Ovary (tissue), 9 donors: Measurements from ENCODE around the gene FAM187B. TPM values are rescaled to one million over a fixed set of nuclear protein-coding genes. Genes with fewer than 3 reads are reported as not detected.

ENCODE experiments used
- DNase-seq, 5 donors: peaks; one replicate each; pipeline ENCODE4 v3.0.0-alpha.2; 2019 to 2020
- H3K27ac ChIP-seq, 2 donors: fragments of 200-600 bp; one replicate each; pipeline versions ENCODE4 v1.5.1 to v1.8.0; 2019 to 2022
- H3K27me3 ChIP-seq: fragments of 200-600 bp; one replicate; pipeline ENCODE4 v1.8.0; 2022
- H3K36me3 ChIP-seq: fragments of 200-600 bp; sonication (generic); one replicate; pipeline ENCODE4 v1.5.1; 2019
- H3K4me1 ChIP-seq: one replicate; pipeline ENCODE4 v1.8.1; 2013; ENCODE audit warnings: mild to moderate bottlenecking, moderate library complexity; ENCODE audit not compliant: insufficient read depth
- H3K4me3 ChIP-seq: fragments of 200-600 bp; sonication (generic); one replicate; pipeline ENCODE4 v1.5.1; 2017
- H3K9me3 ChIP-seq, 2 donors: fragments of 200-600 bp in 1 of 2; sonication (generic) in 1 of 2; one replicate each; pipeline versions ENCODE4 v1.5.1 to v1.8.1; 2013 to 2019; ENCODE audit warnings: mild to moderate bottlenecking in 1 of 2, moderate library complexity in 1 of 2
- CTCF ChIP-seq, 3 donors: fragments of 450-650 bp in 2 of 3; fragments of 200-600 bp in 1 of 3; IDR thresholded peaks; one replicate each; pipeline versions ENCODE4 v1.5.1 to v1.8.0; 2016 to 2022; ENCODE audit warnings: antibody characterized with exemption in 3 of 3, mild to moderate bottlenecking in 1 of 3
- EP300 ChIP-seq: sonication (generic); formaldehyde crosslinking; IDR thresholded peaks from one replicate; pipeline ENCODE4 v1.6.1; 2017; ENCODE audit warnings: antibody characterized with exemption
- POLR2A ChIP-seq: fragments of 450-650 bp; IDR thresholded peaks from one replicate; pipeline ENCODE4 v1.6.1; 2017; ENCODE audit warnings: antibody characterized with exemption, mild to moderate bottlenecking, moderate library complexity
- WGBS, 3 donors: extraction: QIAGEN DNeasy Blood & Tissue Kit in 1 of 3; methylation state at CpG; one replicate each; pipeline versions ENCODE4 v1.1.5 to v1.1.7; 2013 to 2017; 5-methylcytosine and 5-hydroxymethylcytosine counted together
- intact Hi-C, 4 donors: fragments of 100-400 bp; cut with DNase I; formaldehyde crosslinking; loops; one replicate each; pipeline versions ENCODE4 v1.11.0 to v1.15.1; 2022 to 2023
- polyA plus RNA-seq, 2 donors: library from polyadenylated mRNA; stranded (reverse); fragments of 200-250 nt in 1 of 2; fragments of 350-450 nt in 1 of 2; fragmentation: Illumina TruSeq in 1 of 2; extraction: RNeasy Lipid Tissue Mini Kit (QIAGEN cat#74804) in 1 of 2; gene quantifications; one replicate each; pipeline ENCODE4 v1.2.3, GENCODE V29; 2013 to 2014
- total RNA-seq, 7 donors: library from RNA; depleted of rRNA in 2 of 7; stranded (reverse); fragments of >200 nt in 2 of 7; fragmentation: NEBNext Ultra II Directional in 3 of 7; extraction: Animal tissue kit (Norgen Biotek cat#: 25700) in 3 of 7; gene quantifications; one replicate each; pipeline versions ENCODE4 v1.1.0 to v1.2.4, GENCODE V29; 2016 to 2023
- donor health status: DM: no; HTN: no; CAD: no; lungs with moderate emphysema.
- donor health status: DM: no; HTN: no; CAD: no.
- donor health status: Bipolar disorder and iron deficiency.
- donor health status: DM: yes; HTN: yes; CAD: no.
- donor health status: DM: no; HTN: no; CAD: no.
- donor health status: DM: yes; HTN: yes; CAD: no.

FAM187B gene
- total and polyA plus RNA-seq, 9 donors = 0.06 TPM; not detected in 8

- peak in 1 of 5 donors; percentile 28 for DNase-seq
- intact Hi-C loops = no loop called here
- Histone ChIP-seq H3K36me3 (no peaks in the 10 kb centered on the region), H3K27me3 (no peaks in the 10 kb centered on the region), H3K4me1 (peaks cover 2% of the 10 kb centered on the region), H3K27ac (no peak overlapping the region), H3K4me3 (peak overlapping the region; percentile 41), H3K9me3 (peaks cover 0 to 2% of the 10 kb centered on the region in 2 donors)
- WGBS, 3 donors = 2 to 4% (median 2%) methylated on average over 39 of the region's 39 CpGs
- no peak for TF ChIP-seq CTCF (IDR thresholded peaks at IDR 0.05)
- TF ChIP-seq EP300 = no peak
- TF ChIP-seq POLR2A = no peak
These were observed 20.8 kb upstream of the FAM187B start for GRCh38 chr19:35249146-35249847.

- H3K36me3 ChIP-seq = no peaks in the 10 kb centered on the region
- peak within 1 kb of the TSS; percentile 41 for H3K4me3 ChIP-seq
- H3K9me3 ChIP-seq = peaks cover 0 to 2% of the 10 kb centered on the region in 2 donors
- peak in 4 of 5 donors; percentile 28 to 46 (median 42) for DNase-seq
- TF ChIP-seq POLR2A = no peak
- TF ChIP-seq EP300 = no peak
- no peak for TF ChIP-seq CTCF (IDR thresholded peaks at IDR 0.05)
- H3K27ac ChIP-seq = no peak within 1 kb of the TSS
- intact Hi-C loops = no loop called here
- 0 to 1% (median 1%) methylated on average over 62 to 69 of the region's 69 CpGs for WGBS, 3 donors
- H3K27me3 ChIP-seq = no peaks in the 10 kb centered on the region
- peaks cover 2% of the 10 kb centered on the region for H3K4me1 ChIP-seq
These were observed 20.0 kb upstream of the FAM187B start, which contains the start of gene LSR for GRCh38 chr19:35248310-35249145. LSR (plus strand) TSS chr19:35249002; CDS start chr19:35249023, 21 bp downstream.

GRCh38 chr19:35247526-35248309, 19.2 kb upstream of the FAM187B start:
- peaks cover 2% of the 10 kb centered on the region for H3K4me1 ChIP-seq
- peak overlapping the region; percentile 41 for H3K4me3 ChIP-seq
- 1 to 2% (median 1%) methylated on average over 42 of the region's 42 CpGs for WGBS, 3 donors
- DNase-seq = peak in 4 of 5 donors; percentile 27 to 50 (median 36)
- no peak overlapping the region for H3K27ac ChIP-seq
- TF ChIP-seq CTCF (IDR thresholded peaks at IDR 0.05) (no peak), POLR2A (no peak), EP300 (no peak)
- peaks cover 0 to 2% of the 10 kb centered on the region in 2 donors for H3K9me3 ChIP-seq
- H3K27me3 ChIP-seq = no peaks in the 10 kb centered on the region
- intact Hi-C loops = no loop called here
- no peaks in the 10 kb centered on the region for H3K36me3 ChIP-seq

GRCh38 chr19:35246466-35247092, 18.0 kb upstream of the FAM187B start:
- H3K4me1 ChIP-seq = peaks cover 2% of the 10 kb centered on the region
- peaks cover 0 to 2% of the 10 kb centered on the region in 2 donors for H3K9me3 ChIP-seq
- no peaks in the 10 kb centered on the region for H3K27me3 ChIP-seq
- DNase-seq = no peak
- intact Hi-C loops = no loop called here
- H3K27ac ChIP-seq = no peak overlapping the region
- H3K36me3 ChIP-seq = no peaks in the 10 kb centered on the region
- 76 to 79% (median 78%) methylated on average over 4 of the region's 4 CpGs for WGBS, 3 donors
- H3K4me3 ChIP-seq = no peak overlapping the region
- no peak for TF ChIP-seq CTCF (IDR thresholded peaks at IDR 0.05)
- TF ChIP-seq EP300 = no peak
- TF ChIP-seq POLR2A = no peak
